CD4-positive, alpha-beta T cell (primary cell): ENCODE data around the gene PLXNB2. TPM values are rescaled to one million over a fixed set of nuclear protein-coding genes. Genes with fewer than 3 reads are reported as not detected.
A peak's percentile ranks its signal among the peaks of the same experiment; 100 is the strongest.

Experiments
- ATAC-seq: fragments of 200-7000 bp; cut with Tn5 transposase; one replicate; pipeline ENCODE4 v1.10.0; 2022; ENCODE audit warnings: mild to moderate bottlenecking; ENCODE audit not compliant: poor library complexity
- CTCF ChIA-PET: fragments of 350-600 bp; sonication (Branson Sonifier 250); formaldehyde crosslinking; loops from one replicate; lab custom pipeline; 2021; ENCODE audit warnings: antibody characterized with exemption, inconsistent platforms; lab: Charles Lee
- POLR2A ChIA-PET: fragments of 350-600 bp; sonication (Branson Sonifier 250); formaldehyde crosslinking; loops from one replicate; lab custom pipeline; 2021; ENCODE audit warnings: antibody characterized with exemption, inconsistent platforms; lab: Charles Lee
- DNase-seq, 14 experiments: peaks; one replicate each; pipeline ENCODE4 v3.0.0-alpha.2; 2013 to 2020; ENCODE audit warnings: mixed read lengths in 2 of 14
- H3K27ac ChIP-seq, 2 donors: one replicate each; pipeline versions ENCODE4 v1.5.1 to v1.7.0; 2013; ENCODE audit warnings: low read length in 2 of 2, low read depth in 1 of 2, mild to moderate bottlenecking in 1 of 2
- H3K27me3 ChIP-seq, 2 experiments: 1 replicate in 1 of 2; 2 replicates in 1 of 2; pipeline versions ENCODE4 v1.6.1 to v1.7.0; 2013; ENCODE audit warnings: low read length in 2 of 2, control low read depth in 1 of 2, mild to moderate bottlenecking in 1 of 2, moderate library complexity in 1 of 2; ENCODE audit not compliant: insufficient read depth in 2 of 2, control insufficient read depth in 1 of 2
- H3K36me3 ChIP-seq: one replicate; pipeline ENCODE4 v1.6.1; 2013; ENCODE audit warnings: low read length, control low read depth; ENCODE audit not compliant: insufficient read depth
- H3K4me1 ChIP-seq: one replicate; pipeline ENCODE4 v1.6.1; 2013; ENCODE audit warnings: low read length, control low read depth; ENCODE audit not compliant: insufficient read depth
- H3K4me3 ChIP-seq: one replicate; pipeline ENCODE4 v1.5.1; 2013; ENCODE audit warnings: mild to moderate bottlenecking, low read length, moderate library complexity
- H3K9me3 ChIP-seq, 2 experiments: 1 replicate in 1 of 2; 2 replicates in 1 of 2; pipeline versions ENCODE4 v1.6.1 to v1.7.0; 2013; ENCODE audit warnings: low read length in 2 of 2, mild to moderate bottlenecking in 2 of 2, control low read depth in 1 of 2, moderate library complexity in 1 of 2; ENCODE audit not compliant: control insufficient read depth in 1 of 2, insufficient read depth in 1 of 2
- H3K27ac Mint-ChIP-seq: one replicate; pipeline ENCODE4 v1.8.0; 2020; ENCODE audit warnings: mixed read lengths
- H3K27me3 Mint-ChIP-seq: one replicate; pipeline ENCODE4 v1.8.0; 2021; ENCODE audit warnings: mixed read lengths
- H3K36me3 Mint-ChIP-seq: one replicate; pipeline ENCODE4 v1.8.0; 2021; ENCODE audit warnings: low read depth, mixed read lengths
- H3K4me1 Mint-ChIP-seq: one replicate; pipeline ENCODE4 v1.8.0; 2021; ENCODE audit warnings: low read depth, mixed read lengths
- H3K4me3 Mint-ChIP-seq: one replicate; pipeline ENCODE4 v1.8.0; 2020; ENCODE audit warnings: mild to moderate bottlenecking, mixed read lengths
- H3K9me3 Mint-ChIP-seq: one replicate; pipeline ENCODE4 v1.8.0; 2020; ENCODE audit warnings: mixed read lengths
- intact Hi-C, 2 experiments: fragments of 100-400 bp; cut with DNase I in 1 of 2; cut with micrococcal nuclease in 1 of 2; formaldehyde crosslinking; loops; one replicate each; pipeline versions ENCODE4 v1.15.1 to v1.9.0; 2023 to 2025; cut with DNase I, micrococcal nuclease
- polyA plus RNA-seq, 2 donors: library from polyadenylated mRNA; unstranded; fragments of 120-200 nt; gene quantifications; one replicate each; pipeline ENCODE4 v1.2.1, GENCODE V29; 2013
- total RNA-seq, 174 experiments: library from RNA in 2 of 174; stranded (reverse) in 2 of 174; gene quantifications; one replicate each; pipeline ENCODE4 v1.2.3 and lab custom pipeline; 2021 to 2026
- TF ChIP-seq, protein P1 (sequence below): fragments of 200-600 bp; IDR thresholded peaks from one replicate; pipeline ENCODE4 v1.8.0; 2022; ENCODE audit warnings: antibody characterized with exemption, mild to moderate bottlenecking

Gene PLXNB2, protein sequence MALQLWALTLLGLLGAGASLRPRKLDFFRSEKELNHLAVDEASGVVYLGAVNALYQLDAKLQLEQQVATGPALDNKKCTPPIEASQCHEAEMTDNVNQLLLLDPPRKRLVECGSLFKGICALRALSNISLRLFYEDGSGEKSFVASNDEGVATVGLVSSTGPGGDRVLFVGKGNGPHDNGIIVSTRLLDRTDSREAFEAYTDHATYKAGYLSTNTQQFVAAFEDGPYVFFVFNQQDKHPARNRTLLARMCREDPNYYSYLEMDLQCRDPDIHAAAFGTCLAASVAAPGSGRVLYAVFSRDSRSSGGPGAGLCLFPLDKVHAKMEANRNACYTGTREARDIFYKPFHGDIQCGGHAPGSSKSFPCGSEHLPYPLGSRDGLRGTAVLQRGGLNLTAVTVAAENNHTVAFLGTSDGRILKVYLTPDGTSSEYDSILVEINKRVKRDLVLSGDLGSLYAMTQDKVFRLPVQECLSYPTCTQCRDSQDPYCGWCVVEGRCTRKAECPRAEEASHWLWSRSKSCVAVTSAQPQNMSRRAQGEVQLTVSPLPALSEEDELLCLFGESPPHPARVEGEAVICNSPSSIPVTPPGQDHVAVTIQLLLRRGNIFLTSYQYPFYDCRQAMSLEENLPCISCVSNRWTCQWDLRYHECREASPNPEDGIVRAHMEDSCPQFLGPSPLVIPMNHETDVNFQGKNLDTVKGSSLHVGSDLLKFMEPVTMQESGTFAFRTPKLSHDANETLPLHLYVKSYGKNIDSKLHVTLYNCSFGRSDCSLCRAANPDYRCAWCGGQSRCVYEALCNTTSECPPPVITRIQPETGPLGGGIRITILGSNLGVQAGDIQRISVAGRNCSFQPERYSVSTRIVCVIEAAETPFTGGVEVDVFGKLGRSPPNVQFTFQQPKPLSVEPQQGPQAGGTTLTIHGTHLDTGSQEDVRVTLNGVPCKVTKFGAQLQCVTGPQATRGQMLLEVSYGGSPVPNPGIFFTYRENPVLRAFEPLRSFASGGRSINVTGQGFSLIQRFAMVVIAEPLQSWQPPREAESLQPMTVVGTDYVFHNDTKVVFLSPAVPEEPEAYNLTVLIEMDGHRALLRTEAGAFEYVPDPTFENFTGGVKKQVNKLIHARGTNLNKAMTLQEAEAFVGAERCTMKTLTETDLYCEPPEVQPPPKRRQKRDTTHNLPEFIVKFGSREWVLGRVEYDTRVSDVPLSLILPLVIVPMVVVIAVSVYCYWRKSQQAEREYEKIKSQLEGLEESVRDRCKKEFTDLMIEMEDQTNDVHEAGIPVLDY (N-terminal part only)
- total RNA-seq (1 to 10 TPM; 2.8 to 3.9 TPM), total RNA-seq (lab: John Stamatoyannopoulos, UW) (0.71 to 32.2 (median 4.1) reads per million in 172 experiments)
- 17.3 TPM for polyA plus RNA-seq (2013, experiment 1 of 2)
- 18.3 TPM for polyA plus RNA-seq (2013, experiment 2 of 2)

DNA sequence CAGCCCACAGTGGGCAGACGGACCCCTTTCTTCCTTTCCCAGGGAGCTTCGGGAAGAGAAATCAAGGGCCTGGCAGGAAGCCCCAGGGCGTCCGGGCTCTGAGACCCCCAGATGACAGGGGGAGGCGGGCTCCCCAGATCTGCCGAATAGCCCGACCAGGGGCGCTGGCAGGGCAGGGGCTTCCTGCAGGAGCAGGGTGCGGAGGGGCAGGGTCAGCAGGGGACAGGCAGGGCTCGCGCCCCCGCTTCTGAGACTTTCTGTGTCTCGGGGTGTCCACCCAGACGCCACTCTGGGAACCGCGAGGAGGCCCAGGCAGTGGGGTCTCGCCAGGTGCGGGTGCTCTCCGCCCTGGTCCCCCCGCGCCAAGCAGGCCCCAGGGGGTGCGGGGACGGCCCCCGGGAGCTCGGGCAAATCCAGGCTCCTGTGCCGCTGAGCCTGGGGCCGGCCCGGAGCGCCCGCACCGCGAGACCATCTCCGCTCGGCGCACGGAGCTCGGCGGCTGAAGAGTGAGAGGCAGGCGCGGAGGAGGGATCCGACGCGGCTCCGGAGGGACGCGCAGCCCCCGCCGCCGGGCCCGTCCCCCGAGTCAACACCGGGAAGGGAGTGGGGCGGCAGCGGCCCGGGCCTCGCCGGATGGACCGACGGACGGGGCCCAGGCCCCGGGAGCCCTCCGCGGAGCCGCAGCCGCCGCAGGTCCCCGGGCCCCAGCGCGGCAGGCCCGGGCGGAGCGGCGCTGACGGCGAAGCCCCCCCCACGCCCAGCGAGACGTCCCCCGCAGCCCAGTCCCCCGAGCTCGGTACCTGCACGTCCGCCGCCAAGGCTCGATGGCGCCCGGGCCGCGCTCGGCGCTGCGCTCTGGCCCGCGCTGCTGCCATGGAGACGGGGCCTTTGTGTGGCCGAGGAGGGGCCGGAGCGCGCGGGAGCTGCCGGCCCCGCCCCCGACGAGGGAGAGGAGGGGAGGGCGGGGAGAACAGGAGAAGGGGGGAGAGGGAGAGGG lies at the start of gene PLXNB2:
TSS of gene PLXNB2 (minus strand) at position 894 of the 997 bp plus-strand sequence. CDS start 17,062 bp downstream, outside the sequence.
- TF ChIP-seq, protein P1, sequence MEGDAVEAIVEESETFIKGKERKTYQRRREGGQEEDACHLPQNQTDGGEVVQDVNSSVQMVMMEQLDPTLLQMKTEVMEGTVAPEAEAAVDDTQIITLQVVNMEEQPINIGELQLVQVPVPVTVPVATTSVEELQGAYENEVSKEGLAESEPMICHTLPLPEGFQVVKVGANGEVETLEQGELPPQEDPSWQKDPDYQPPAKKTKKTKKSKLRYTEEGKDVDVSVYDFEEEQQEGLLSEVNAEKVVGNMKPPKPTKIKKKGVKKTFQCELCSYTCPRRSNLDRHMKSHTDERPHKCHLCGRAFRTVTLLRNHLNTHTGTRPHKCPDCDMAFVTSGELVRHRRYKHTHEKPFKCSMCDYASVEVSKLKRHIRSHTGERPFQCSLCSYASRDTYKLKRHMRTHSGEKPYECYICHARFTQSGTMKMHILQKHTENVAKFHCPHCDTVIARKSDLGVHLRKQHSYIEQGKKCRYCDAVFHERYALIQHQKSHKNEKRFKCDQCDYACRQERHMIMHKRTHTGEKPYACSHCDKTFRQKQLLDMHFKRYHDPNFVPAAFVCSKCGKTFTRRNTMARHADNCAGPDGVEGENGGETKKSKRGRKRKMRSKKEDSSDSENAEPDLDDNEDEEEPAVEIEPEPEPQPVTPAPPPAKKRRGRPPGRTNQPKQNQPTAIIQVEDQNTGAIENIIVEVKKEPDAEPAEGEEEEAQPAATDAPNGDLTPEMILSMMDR, result no peak
- no peaks in the 10 kb centered on the region for H3K36me3 Mint-ChIP-seq
- peak in 4 of 14 experiments; percentile 13 to 61 (median 38) for DNase-seq
- H3K9me3 ChIP-seq, result peaks cover 0 to 18% of the 10 kb centered on the region in 2 experiments
- no peak within 1 kb of the TSS for H3K4me3 Mint-ChIP-seq
- ChIA-PET CTCF (no interaction called here), POLR2A (no interaction called here)
- H3K4me1 Mint-ChIP-seq, result no peaks in the 10 kb centered on the region
- H3K4me3 ChIP-seq, result peak within 1 kb of the TSS; percentile 45
- H3K27me3 Mint-ChIP-seq, result peaks cover 27% of the 10 kb centered on the region
- no peak within 1 kb of the TSS for H3K27ac Mint-ChIP-seq
- intact Hi-C loops, result no loop called here
- peaks cover 16% of the 10 kb centered on the region for H3K4me1 ChIP-seq
- H3K27me3 ChIP-seq, result peaks cover 34 to 42% of the 10 kb centered on the region in 2 experiments
- no peaks in the 10 kb centered on the region for H3K9me3 Mint-ChIP-seq
- peaks cover 2% of the 10 kb centered on the region for H3K36me3 ChIP-seq
- ATAC-seq, result peak; percentile 49
- H3K27ac ChIP-seq, result no peak within 1 kb of the TSS

DNA sequence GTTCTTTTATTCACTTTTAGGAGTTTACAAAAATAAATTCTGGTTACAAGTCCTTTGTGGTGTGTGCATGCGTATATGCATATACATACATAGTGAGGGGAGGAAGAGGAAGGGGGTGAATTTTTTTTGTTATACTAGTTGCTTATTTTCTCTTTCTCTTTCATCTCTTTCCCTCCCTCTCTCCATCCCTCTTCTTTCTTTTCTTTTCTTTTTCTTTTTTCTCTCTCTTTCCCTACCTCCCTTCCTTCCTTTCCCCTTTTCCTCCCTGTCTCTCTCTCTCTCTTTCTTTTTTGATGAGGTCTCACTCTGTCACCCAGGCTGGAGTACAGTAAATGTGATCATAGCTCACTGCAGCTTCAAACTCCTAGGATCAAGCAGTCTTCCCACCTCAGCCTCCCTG lies 49.8 kb upstream of the PLXNB2 start:
- H3K36me3 ChIP-seq, result peaks cover 8% of the 10 kb centered on the region

More for the DNA sequence above, 49.8 kb upstream of the PLXNB2 start:
- DNase-seq, result no peak
- no peak overlapping the region for H3K27ac Mint-ChIP-seq
- intact Hi-C loops, result no loop called here
- ChIA-PET CTCF (no interaction called here), POLR2A (no interaction called here)
- peaks cover 37% of the 10 kb centered on the region for H3K4me1 Mint-ChIP-seq
- Histone ChIP-seq H3K4me1 (peaks cover 22% of the 10 kb centered on the region), H3K9me3 (no peaks in the 10 kb centered on the region), H3K27me3 (no peaks in the 10 kb centered on the region), H3K27ac (no peak overlapping the region), H3K4me3 (no peak overlapping the region)
- no peaks in the 10 kb centered on the region for H3K9me3 Mint-ChIP-seq
- peaks cover 51% of the 10 kb centered on the region for H3K36me3 Mint-ChIP-seq
- no peaks in the 10 kb centered on the region for H3K27me3 Mint-ChIP-seq
- H3K4me3 Mint-ChIP-seq, result no peak overlapping the region
- ATAC-seq, result no peak
- TF ChIP-seq, protein P1, result no peak
